NCI-H2081 (cell line): ENCODE measurements around the gene RPTOR.
"Not testable (repeated sequence)": the region's sequence is repeated elsewhere in the genome, so short reads cannot be mapped to it uniquely, and the experiment has no call there.

Experiments
- DNase-seq, 2 experiments: peaks; one replicate each; lab custom pipeline; 2025; lab: John Stamatoyannopoulos, UW

RPTOR gene

DNA sequence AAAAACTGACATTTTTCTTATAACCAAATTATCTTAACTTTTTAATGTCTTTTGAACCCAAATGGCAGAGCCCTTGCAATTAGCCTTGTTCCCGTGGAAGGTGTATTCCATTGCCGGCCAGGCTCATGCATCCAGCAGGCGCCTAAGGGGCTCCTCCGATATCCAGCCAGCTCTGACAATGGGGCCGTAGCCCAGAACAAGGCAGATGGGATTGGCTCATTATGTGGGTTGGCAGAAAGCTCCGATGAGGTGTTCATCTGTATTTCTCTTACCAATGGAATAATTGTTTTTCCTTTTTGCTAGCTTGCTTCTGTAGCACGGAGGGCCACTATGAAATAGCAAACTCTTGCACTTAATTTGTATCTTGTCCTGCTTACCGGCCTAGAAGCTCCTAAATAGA, 238.8 kb downstream of the RPTOR start:
- no peak for DNase-seq

GRCh38 chr17:80783971-80784370, 239.3 kb downstream of the RPTOR start:
- DNase-seq = no peak

DNA sequence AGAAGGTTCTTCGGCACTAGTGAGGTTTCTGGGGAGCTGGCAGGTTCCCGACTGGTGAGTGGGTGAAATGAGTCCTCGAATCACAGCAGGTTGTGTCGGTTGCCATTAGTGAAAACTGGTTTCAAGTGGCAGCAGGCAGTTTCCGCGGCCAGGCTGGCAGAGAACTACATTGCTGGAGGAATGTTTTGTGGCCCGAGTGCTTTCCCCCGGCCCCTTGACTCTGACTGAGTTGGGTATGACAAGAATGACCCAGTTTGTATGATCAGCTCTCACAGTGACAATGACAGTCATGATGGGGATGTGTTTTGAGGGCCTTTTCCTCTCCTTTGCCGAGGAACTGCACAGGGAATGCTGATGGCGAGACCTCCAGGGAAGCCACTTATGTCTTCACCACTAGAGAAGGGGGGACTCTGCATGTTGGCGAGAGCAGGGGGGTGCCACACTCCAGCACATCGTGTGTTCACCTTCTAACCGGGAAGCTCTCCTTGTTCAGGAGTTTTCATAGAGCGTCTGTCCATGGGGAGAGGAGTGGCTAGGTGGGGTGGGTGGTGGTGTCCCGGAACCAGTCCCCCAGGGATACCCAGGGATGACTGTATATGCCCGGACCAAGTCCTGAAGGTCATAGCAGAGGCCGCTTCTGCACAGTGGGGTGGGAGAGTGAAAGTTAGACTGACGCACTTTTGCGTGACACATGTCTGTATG, 241.0 kb downstream of the RPTOR start:
- no peak for DNase-seq

DNA sequence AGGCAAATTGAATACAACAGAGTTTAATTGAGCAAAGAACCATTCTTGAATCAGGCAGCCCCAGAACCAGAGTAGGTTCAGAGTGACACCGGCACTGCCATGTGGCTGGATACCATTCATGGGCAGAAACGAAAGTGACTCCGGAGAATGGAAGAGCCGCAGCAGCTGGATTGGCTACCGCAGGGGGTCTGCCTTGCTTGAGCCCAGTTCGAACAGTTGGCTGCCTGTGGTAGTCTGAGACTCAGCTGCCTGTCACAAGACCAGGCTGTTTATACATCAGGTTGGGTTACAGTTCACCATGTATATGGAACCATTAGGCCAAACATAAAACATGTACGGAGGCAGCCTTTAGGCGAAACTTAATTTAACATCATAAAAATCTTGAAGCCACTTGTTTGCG, 241.8 kb downstream of the RPTOR start:
- DNase-seq = peak in 1 of 2 experiments; percentile 33

DNA sequence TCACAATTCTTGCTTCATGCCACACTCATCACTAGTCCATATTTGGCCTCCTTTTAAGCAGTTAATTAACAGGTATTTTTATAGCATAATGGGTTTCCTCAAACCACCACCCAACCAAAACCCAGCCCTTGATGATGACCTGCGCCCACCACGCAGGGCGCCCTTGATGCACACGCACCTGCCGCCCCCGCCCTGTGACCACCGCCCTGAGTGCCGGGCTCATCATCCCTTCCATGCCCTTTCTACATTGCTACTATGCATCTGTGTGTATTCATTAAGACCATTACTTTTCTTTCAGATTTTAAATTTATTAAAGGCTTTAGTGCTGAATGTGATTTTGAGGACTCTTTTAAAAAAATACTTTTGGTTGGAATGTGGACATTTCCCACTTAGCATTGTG, 242.2 kb downstream of the RPTOR start:
- DNase-seq = no peak

- no peak for DNase-seq
These were observed 243.2 kb downstream of the RPTOR start for GRCh38 chr17:80787881-80788280.

DNA sequence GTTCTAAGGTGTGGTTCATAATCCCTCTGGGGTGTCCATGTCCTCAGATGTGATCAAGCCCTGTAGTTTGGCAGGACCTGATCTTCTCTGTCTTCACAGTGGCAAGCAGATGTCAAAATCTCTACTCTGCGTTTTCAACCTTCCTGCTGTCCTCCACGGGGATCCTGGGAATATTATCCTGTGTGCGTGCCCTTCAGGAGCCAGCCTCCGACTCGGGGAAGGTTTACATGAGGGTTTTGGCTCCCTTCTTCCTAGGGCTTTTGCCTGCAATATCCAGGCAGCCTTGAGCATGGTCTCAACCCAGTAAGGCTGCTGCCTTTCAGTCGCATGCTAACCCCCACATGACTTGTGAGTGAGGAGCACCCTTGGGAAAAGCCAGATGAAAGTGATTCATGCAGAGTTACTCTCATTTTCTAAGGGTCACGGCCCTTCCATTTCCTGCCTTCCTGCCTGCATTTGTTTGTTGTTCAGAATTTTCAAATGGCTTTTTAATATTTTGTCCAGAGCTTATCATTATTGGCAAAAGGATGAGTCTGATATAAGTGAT, 244.8 kb downstream of the RPTOR start:
- DNase-seq = no peak

DNA sequence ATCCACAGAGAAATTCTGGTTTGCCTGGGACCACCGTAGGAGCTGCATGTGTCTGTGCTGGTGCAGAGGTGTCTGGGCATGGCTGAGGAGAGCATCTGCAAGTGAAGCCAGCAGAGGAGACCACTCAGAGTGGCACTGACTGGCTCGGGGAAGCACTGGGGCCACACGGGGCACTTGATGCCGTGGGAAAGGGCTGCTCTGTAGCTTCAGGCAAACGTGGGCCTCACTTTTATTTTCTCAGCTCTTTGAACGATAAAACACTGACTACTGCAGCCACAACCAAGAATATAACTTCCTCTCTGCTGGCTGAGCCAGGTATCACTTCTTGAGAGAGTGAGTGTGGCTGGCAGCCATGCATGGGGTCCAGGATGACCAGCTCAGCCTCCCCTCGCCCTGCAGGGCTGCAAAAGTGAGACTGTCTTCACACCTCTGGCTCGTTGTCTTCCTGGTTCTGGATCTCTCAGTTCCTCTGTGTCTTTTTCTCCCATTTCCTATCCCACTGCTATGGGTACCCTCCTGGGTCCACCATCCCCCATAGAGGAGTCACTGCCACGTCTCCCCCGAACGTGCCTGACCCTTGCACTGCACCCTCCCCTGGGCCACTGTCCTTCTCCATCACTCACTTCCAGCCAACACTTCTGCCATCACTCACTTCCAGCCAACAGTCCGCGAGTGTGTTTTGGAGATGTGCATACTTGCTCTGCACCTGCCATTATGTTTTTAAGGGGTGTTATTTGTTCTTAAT, 245.6 kb downstream of the RPTOR start:
- no peak for DNase-seq

GRCh38 chr17:80790981-80791742, 246.5 kb downstream of the RPTOR start:
- DNase-seq = no peak

- no peak for DNase-seq
These were observed 247.2 kb downstream of the RPTOR start for GRCh38 chr17:80791758-80792284.

DNA sequence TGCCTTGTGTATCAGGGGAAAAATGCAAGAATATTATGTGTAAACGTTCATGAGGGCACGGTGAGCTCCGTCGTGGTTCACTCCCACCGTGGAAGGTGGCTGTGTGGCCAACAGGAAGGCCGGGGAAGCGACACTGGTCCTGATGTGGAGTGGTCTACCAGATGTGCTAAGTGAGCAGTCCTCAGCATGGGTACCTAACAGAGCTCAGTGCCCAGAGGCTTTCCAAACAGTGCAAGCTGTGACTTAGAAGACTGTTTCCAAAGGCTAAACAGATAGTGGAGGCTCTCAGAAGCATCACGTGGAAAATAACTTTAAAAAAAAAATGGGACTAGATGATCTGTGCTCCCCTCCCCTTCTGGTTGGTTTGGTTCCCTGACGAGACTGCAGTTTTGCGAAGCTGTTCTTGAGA, 247.7 kb downstream of the RPTOR start:
- no peak for DNase-seq

DNA sequence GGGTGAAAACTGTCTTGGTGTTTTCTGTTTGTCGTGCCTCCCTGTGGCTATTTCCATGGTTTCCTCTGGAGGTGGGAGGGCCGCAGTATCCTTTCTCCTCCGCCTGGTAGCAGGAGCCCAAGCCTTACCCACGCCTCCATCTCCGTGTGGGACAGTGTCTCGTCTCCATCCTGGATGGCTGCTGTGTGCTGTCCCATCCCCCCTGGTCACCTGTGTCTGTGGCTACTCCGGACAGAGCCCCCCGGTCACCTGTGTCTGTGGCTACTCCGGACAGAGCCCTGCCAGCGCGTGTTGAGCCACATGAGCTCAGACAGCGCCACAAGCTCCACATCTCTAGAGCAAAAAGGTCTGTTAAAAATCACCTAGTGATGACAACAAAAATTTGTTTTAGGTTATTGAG, 248.8 kb downstream of the RPTOR start:
- no peak for DNase-seq

GRCh38 chr17:80793851-80794267, 249.2 kb downstream of the RPTOR start:
- DNase-seq = no peak

GRCh38 chr17:80794281-80795089, 249.8 kb downstream of the RPTOR start:
- DNase-seq = no peak

DNA sequence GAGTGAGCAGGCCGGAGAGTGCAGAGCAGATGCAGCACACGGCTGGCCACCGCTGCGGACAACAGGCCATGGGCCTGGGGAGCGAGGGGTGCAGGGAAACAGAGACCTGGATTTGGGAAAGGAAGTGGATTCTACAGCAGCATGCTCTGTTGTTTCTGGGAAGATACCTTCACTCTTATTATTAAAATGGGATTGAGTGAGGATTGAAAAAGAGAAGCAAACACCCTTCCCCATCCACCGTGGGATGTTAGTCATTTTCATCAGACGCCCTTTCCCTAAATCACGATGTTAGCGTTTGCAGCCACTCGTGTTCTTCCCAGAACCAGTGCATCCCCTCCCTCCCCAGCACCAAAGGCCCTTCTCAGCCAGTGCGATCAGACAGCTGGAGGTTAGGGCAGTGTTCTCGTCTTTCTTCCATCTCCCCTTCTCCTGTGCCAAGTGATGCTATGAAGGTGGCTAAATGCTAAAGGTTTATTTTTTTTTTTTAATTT, 250.5 kb downstream of the RPTOR start:
- DNase-seq = no peak

DNA sequence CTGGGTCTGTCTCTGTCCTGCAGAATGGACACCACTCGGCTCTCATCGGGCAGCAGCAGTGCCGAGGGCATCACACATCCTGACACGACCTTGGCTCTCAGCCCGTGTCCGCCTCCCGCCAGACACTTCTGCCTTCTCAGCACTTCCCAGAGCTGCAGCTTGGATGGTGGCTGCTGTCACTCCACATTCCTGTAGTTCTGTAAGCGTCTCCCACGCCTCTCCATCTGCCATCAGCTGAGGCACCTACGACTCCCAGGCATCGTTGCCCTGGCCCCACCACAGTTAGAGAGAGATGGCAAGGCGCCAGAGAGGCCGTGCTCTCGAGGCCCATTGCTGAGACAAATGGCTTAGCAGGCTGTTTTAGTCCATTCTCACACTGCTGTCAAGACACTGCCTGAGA, 251.1 kb downstream of the RPTOR start:
- DNase-seq = no peak

DNA sequence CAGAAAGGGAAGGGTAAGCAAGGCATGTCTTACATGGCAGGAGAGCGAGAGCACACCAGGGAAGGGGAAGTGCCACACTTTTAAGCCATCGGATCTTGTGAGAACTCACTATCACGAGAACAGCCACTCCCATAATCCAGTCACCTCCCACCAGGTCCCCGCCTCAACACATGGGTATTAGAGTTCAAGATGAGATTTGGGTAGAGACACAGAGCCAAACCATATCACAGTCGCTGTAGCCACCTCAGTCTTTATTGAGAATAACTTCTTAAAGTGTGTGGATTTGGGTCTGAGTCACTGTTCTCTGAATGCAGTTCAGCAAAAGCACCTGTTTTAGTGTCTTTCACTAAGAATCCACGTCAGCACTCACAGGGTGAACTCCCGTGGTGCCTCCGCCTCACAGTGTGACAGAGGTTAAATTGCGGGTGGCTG, 251.8 kb downstream of the RPTOR start:
- DNase-seq = no peak

GRCh38 chr17:80797222-80797621, 252.6 kb downstream of the RPTOR start:
- not testable (repeated sequence) for DNase-seq

- DNase-seq = no peak
These were observed 253.3 kb downstream of the RPTOR start for GRCh38 chr17:80797741-80798594.
